Measurements from ENCODE around the gene TBC1D22A. TPM values are rescaled to one million over a fixed set of nuclear protein-coding genes. Genes with fewer than 3 reads are reported as not detected.

Gene TBC1D22A
- total and polyA plus RNA-seq, 9 of the 15 experiments (the other 6 are each of a cell fraction or from before 2014, with no cell fraction given): 0.20 to 11.5 (median 5.2) TPM

GRCh38 chr22:46842606-46843005 lies 80.2 kb downstream of the TBC1D22A start (continued):
- no peak for TF ChIP-seq NR2F6 (CRISPR knock-in tag; IDR thresholded peaks at IDR 0.05)
- no peak for TF ChIP-seq ELF2 (CRISPR knock-in tag; IDR thresholded peaks at IDR 0.05)
- no peak for TF ChIP-seq C11orf30 (IDR thresholded peaks at IDR 0.05; ENCODE audit: low read depth)
- TF ChIP-seq ZBTB2 (IDR thresholded peaks at IDR 0.05): no peak
- TF ChIP-seq NR1H2 (CRISPR knock-in tag; IDR thresholded peaks at IDR 0.05): no peak
- TF ChIP-seq TEAD1 (CRISPR knock-in tag; IDR thresholded peaks at IDR 0.05): no peak
- TF ChIP-seq ZSCAN29 (IDR thresholded peaks at IDR 0.05): no peak
- no peak for TF ChIP-seq IRF9 (tag; IDR thresholded peaks at IDR 0.05)

- no peak overlapping the region for H3K9ac ChIP-seq (ENCODE audit: insufficient read depth in 1 of 2, low read depth in 2 of 2, low read length in 2 of 2)
- DNase-seq (ENCODE audit: extremely low read depth in 1 of 4, low spot score in 3 of 4) (no peak), FAIRE-seq (no peak), ATAC-seq (no peak)
- H3K36me3 ChIP-seq (ENCODE audit: control insufficient read depth, insufficient read depth, low read length): no peaks in the 10 kb centered on the region
- no peak overlapping the region for H3K4me2 ChIP-seq (ENCODE audit: insufficient read depth, low read length)
- H3K27ac ChIP-seq (ENCODE audit: extremely low read depth, low read depth, low read length): no peak overlapping the region
- 57% methylated on average over 8 of the region's 10 CpGs for WGBS (ENCODE audit: insufficient coverage, low coverage, missing lambda C conversion rate)
- TF ChIP-seq HNRNPK (IDR thresholded peaks at IDR 0.05; ENCODE audit: low read depth, low read length, poor library complexity, severe bottlenecking) (no peak), ZNF586 (CRISPR knock-in tag; conservative IDR thresholded peaks at IDR 0.05) (no peak), PCBP2 (IDR thresholded peaks at IDR 0.05; ENCODE audit: low read depth, low read length, poor library complexity, severe bottlenecking) (no peak), NFE2 (IDR thresholded peaks at IDR 0.05; ENCODE audit: low read depth) (no peak), ZNF764 (CRISPR knock-in tag; IDR thresholded peaks at IDR 0.05; ENCODE audit: low read depth) (no peak), ZNF785 (CRISPR knock-in tag; IDR thresholded peaks at IDR 0.05) (no peak), BMI1 (IDR thresholded peaks at IDR 0.05; ENCODE audit: low read length) (no peak), HDAC6 (IDR thresholded peaks at IDR 0.05; ENCODE audit: low read depth, low read length) (no peak), PHB2 (IDR thresholded peaks at IDR 0.05; ENCODE audit: low read depth) (no peak)
- TF ChIP-seq, protein P1, sequence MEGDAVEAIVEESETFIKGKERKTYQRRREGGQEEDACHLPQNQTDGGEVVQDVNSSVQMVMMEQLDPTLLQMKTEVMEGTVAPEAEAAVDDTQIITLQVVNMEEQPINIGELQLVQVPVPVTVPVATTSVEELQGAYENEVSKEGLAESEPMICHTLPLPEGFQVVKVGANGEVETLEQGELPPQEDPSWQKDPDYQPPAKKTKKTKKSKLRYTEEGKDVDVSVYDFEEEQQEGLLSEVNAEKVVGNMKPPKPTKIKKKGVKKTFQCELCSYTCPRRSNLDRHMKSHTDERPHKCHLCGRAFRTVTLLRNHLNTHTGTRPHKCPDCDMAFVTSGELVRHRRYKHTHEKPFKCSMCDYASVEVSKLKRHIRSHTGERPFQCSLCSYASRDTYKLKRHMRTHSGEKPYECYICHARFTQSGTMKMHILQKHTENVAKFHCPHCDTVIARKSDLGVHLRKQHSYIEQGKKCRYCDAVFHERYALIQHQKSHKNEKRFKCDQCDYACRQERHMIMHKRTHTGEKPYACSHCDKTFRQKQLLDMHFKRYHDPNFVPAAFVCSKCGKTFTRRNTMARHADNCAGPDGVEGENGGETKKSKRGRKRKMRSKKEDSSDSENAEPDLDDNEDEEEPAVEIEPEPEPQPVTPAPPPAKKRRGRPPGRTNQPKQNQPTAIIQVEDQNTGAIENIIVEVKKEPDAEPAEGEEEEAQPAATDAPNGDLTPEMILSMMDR (IDR thresholded peaks at IDR 0.05 in 2 of 3, conservative IDR thresholded peaks at IDR 0.05 in 1 of 3; ENCODE audit: insufficient read depth in 2 of 3, low read depth in 1 of 3, low read length in 3 of 3): no peak
- ChIA-PET CTCF (ENCODE audit: low intra/inter-chr PET ratio) (no interaction called here), POLR2A (interaction anchor here (0.8 to 1.2 kb wide), 2 partner anchors 9 to 23 kb away, joined by 3 read pairs; no protein-coding TSS in a partner anchor)
- intact Hi-C loops (cut with micrococcal nuclease) (no loop called here), in situ Hi-C loops (cut with MboI) (no loop called here)
- H3K27me3 ChIP-seq (ENCODE audit: control insufficient read depth in 2 of 2, insufficient read depth in 2 of 2, low read length in 2 of 2): no peaks in the 10 kb centered on the region
- no peak overlapping the region for H3K4me3 ChIP-seq
- H3K4me1 ChIP-seq (replicated peaks in 1 of 2; ENCODE audit: control insufficient read depth in 2 of 2, insufficient read depth in 2 of 2, low read length in 2 of 2): no peaks in the 10 kb centered on the region
- H2AFZ ChIP-seq (ENCODE audit: low read depth, low read length): no peak overlapping the region
- H3K9me1 ChIP-seq (ENCODE audit: control insufficient read depth, insufficient read depth, low read length): no peaks in the 10 kb centered on the region
- 0 out of 2 replicates have a peak, but pooled peaks cover 4% of the 10 kb centered on the region for H4K20me1 ChIP-seq (replicated peaks; ENCODE audit: control insufficient read depth, insufficient read depth, low read length)
- BruUV-seq (replicated peaks): no TSS peak
- H3K79me2 ChIP-seq (ENCODE audit: control insufficient read depth, insufficient read depth, low read length): no peaks in the 10 kb centered on the region
- no peaks in the 10 kb centered on the region for H3K9me3 ChIP-seq (replicated peaks; ENCODE audit: control insufficient read depth, insufficient read depth, low read depth, low read length)
Observed at GRCh38 chr22:46843821-46844255, 81.4 kb downstream of the TBC1D22A start.

Data from K562 (cell line).